Ishikawa (cell line): ENCODE results near the gene KLHL36.

Experiments used
- EP300 ChIP-seq: IDR thresholded peaks from 2 replicates; pipeline ENCODE4 v1.6.1; 2012; ENCODE audit warnings: borderline replicate concordance
- REST ChIP-seq: IDR thresholded peaks from 2 replicates; pipeline ENCODE4 v1.6.1; 2012; ENCODE audit warnings: low read depth, mild to moderate bottlenecking
- YY1 ChIP-seq: IDR thresholded peaks from 2 replicates; pipeline ENCODE4 v1.6.1; 2012; ENCODE audit warnings: low read depth

GRCh38 chr16:84678541-84678940 is 30.2 kb downstream of the KLHL36 start:
- no peak for TF ChIP-seq REST
- no peak for TF ChIP-seq EP300
- TF ChIP-seq YY1 = no peak
